Vagina (tissue), 2 donors: ENCODE measurements around the gene COL23A1.

Source experiments
- POLR2A ChIP-seq, 2 donors: fragments of 450-650 bp; IDR thresholded peaks; one replicate each; pipeline ENCODE4 v1.6.1; 2017; ENCODE audit warnings: antibody characterized with exemption in 2 of 2, mild to moderate bottlenecking in 2 of 2, moderate library complexity in 2 of 2
- TF ChIP-seq, protein P1 (sequence below), 3 experiments: fragments of 450-650 bp in 2 of 3; fragments of 200-600 bp in 1 of 3; sonication (generic) in 1 of 3; IDR thresholded peaks; one replicate each; pipeline ENCODE4 v1.5.1; 2017 to 2019; ENCODE audit warnings: antibody characterized with exemption in 3 of 3, mild to moderate bottlenecking in 2 of 3, moderate library complexity in 2 of 3

DNA sequence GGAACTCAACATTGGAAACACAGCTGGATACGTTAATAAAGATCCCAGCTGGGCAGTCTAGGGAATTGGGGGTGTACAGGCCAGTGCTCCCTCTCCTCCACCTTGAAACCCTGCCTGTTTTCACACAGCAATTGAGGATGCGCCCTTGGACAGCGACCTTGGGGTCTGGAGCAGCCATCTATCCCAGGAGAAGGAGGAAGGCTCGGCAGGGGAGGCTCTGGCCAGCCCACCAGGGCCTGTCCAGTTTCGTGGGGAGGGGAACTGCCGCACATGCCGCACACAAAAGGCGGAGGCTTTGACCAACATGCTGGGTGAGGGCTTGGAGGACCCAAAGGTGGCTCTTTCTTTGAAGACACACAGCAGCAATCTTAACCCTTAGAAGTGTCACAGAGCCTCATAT, 1.4 kb downstream of the COL23A1 start:
- no peak for TF ChIP-seq POLR2A (IDR thresholded peaks at IDR 0.05)
- TF ChIP-seq, protein P1, sequence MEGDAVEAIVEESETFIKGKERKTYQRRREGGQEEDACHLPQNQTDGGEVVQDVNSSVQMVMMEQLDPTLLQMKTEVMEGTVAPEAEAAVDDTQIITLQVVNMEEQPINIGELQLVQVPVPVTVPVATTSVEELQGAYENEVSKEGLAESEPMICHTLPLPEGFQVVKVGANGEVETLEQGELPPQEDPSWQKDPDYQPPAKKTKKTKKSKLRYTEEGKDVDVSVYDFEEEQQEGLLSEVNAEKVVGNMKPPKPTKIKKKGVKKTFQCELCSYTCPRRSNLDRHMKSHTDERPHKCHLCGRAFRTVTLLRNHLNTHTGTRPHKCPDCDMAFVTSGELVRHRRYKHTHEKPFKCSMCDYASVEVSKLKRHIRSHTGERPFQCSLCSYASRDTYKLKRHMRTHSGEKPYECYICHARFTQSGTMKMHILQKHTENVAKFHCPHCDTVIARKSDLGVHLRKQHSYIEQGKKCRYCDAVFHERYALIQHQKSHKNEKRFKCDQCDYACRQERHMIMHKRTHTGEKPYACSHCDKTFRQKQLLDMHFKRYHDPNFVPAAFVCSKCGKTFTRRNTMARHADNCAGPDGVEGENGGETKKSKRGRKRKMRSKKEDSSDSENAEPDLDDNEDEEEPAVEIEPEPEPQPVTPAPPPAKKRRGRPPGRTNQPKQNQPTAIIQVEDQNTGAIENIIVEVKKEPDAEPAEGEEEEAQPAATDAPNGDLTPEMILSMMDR (IDR thresholded peaks at IDR 0.05): no peak
